GM18502 (cell line): Measurements from ENCODE around the gene RABL6.
"Not testable (repeated sequence)": the region's sequence is repeated elsewhere in the genome, so short reads cannot be mapped to it uniquely, and the experiment has no call there.

Source experiments
- ATAC-seq: cut with Tn5 transposase; IDR thresholded peaks from one replicate; pipeline ENCODE4 v1.9.1; 2021; ENCODE audit warnings: mild to moderate bottlenecking; ENCODE audit not compliant: unreplicated experiment, poor library complexity

The RABL6 gene

DNA sequence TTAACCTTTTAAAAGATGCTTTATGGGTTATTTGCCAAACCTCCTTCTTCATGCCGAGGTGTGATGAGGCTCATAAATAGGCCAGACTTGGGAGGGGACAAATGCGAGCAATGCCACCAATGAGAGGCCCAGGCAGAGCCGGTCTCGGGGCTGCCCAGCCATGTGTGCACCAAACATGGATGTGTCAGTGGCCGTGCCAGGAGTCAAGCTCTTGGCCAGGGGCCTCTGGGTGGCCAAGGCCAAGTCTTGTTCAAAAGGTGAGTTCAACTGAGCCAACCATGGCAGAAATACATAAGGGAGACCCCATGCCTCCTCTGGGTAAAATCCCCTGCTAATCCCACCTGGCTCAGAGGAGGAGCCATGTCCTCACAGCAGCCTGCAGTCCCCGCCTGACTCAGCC lies 32.6 kb upstream of the RABL6 start:
- no peak for ATAC-seq

DNA sequence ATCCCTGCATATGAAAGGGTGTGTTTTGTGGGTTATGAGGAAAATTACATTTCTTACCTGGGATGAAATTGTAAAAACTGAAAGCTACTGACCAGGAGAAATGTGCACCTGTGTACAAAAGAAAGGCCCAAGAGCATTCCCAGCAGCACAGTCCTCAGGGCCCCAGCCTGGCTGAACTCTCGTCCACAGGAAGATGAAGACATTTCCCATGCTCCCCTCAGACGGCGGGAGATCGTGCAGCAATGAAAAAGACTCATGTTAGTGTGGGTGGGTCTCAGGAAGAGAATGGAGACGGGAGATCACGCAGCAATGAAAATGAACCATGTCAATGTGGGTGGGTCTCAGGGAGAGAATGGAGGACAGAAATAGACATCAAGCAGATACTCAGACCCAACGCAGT lies 30.8 kb upstream of the RABL6 start:
- no peak for ATAC-seq

DNA sequence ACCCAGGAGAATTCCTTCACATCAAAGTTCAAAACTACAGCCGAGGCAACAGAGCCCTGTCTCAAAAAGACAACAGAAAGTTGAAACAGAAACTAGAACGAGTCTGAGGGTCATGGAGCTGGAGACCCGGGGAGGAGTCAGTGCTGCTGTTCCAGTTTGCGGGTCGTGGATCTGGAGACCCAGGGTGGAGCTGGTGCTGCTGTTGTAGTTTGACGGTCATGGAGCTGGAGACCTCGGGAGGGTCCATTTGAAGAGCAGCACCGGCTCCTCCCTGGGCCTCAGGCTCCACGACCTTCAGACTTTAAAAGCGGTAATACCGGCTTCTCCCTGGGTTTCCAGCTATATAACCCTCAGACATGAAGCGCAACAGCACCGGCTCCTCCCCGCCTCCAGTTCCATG lies 30.4 kb upstream of the RABL6 start:
- ATAC-seq: no peak

DNA sequence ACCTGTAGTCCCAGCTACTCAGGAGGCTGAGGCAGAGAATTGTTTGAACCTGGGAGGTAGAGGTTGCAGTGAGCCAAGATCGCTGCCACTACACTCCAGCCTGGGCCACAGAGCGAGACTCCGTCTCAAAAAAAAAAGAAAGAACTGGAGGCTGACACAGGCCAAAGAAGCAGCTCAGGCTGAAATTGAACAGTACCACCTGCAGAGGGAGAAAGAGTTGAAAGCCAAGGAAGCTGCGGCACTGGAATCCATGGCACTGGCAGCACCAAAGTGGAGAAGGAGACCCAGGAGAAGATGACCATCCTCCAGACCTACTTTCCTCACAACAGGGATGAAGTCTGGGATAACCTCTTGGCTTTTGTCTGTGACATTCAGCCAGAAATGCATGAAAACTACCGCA lies 27.9 kb upstream of the RABL6 start:
- ATAC-seq: no peak

DNA sequence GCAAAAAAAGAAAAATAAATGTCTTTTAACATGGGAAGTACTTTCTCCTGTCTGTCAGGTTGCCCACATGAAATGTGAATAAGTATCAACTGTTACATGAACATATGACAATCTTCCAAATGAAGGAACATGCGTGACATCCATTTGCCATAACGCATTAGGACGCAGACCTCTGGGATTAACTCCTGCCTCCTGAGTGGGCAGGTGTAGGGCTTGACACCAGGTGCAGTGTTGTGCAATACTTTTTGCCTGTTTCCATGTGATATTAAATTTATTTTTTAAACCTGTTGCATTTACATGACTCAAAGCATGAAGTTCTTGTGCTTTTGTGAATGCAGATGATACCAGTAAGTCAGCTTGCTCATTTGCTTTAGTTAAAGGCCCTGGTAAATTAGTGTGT lies 25.3 kb upstream of the RABL6 start:
- ATAC-seq: no peak

DNA sequence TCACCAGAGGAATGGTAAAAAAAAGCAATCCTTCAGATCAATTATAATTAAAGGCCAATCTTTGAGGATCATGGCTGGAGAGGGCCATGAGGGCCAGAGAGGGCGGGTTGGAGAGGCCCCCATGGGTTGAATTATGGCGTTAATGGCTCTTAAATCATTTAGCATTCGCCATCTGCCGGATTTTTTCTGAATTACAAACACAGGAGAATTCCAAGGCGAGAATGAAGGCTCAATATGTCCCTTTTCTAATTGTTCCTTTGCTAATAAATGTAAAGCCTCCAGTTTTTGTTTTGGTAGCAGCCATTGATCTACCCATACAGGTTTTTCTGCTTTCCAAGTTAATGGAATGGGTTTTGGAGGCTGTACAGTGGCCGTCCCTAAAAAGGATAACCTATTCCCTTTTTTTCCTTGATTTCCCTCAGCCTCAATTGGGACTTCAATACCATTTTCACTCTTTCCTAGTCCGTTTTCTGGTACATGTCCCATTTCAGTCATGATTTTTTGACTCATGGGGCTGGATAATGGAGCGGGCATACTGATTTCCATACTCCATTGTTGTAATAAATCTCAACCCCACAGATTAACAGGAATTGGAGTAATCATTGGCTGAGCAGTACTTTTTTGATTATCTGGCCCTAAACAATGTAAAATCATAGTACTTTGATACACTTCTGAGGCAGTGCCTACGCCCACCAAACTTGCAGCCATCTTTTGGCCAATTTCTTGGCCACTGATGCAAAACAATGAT lies 23.3 kb upstream of the RABL6 start:
- ATAC-seq: no peak

DNA sequence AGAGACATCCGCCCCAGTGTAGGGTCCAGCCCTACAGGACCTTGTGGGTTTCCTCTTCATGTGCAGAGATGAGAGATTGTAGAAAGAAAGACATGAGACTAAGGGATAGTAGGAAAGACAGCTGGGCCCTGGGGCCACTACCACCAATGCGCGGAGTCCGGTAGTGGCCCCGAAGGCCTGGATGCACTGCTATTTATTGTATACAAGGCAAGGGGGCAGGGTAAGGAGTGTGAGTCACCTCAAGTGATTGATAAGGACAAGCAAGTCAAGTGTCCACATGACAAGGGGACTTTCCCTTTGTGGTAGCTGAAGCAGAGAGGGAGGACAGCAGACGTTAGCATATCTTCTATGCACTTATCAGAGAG lies 22.8 kb upstream of the RABL6 start:
- ATAC-seq: no peak

DNA sequence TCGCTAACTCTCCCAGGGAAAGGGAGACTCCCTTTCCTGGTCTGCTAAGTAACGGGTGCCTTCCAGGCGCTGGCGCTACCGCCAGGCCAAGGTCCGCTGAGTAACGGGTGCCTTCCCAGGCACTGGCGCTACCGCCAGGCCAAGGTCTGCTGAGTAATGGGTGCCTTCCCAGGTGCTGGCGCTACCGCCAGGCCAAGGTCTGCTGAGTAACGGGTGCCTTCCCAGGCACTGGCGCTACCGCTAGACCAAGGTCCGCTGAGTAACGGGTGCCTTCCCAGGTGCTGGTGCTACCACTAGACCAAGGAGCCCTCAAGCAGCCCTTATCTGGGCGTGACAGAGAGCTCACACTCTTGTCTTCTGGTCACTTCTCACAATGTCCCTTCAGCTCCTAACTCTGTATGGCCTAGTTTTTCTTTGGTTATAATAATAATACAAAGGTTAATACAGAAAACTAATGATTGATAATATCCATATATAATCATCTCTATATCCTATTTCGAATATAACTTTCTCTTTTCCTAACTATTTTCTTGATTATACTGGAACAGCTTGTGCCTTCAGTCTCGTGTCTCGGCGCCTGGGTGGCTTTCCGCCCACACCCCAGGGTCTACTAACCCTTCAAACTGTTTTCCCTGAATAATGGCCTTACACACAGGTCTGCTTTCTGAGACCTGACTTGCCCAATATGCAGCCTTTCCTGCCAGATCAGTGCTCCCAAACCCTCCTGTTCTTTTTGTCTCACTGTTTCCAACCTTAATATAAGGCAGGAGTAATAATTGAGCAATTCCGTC lies 22.0 kb upstream of the RABL6 start:
- not testable (repeated sequence) for ATAC-seq

DNA sequence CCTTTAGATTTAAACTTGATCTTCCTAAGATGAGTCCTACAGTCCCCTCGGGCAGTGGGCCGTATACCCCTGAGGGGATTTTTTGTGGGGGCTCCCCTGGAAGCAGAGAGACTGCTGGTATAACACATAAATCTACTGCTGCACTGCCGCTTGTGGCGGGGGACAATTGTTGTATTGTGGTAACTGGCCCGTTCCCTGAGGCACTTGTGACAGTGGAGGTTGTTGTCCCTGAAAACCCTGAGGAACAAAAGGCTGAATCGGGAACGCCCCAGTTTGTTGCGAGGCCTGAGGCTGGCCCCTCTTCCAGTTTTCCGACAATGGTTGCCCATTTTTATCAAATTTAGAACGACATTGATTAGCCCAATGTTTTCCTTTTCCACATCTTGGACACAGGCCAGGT lies 21.3 kb upstream of the RABL6 start:
- ATAC-seq: no peak

DNA sequence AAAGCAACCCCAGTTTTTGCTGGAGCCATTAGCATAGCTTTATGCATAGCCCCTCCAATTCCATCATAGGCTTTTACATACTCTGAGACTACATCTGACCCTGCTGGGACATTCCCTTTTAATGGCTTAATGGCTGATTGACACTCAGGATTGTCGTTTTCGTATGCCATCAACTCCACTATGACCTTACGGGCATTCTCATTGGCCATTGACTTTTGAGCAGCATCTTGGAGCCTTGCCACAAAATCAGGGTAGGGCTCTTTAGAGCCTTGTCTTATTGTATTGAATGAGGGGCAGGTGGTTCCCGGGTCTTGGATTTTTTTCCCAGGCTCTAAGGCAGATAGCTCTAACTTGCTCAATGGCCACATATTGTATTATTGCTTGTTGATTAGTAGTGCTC lies 20.8 kb upstream of the RABL6 start:
- not testable (repeated sequence) for ATAC-seq

DNA sequence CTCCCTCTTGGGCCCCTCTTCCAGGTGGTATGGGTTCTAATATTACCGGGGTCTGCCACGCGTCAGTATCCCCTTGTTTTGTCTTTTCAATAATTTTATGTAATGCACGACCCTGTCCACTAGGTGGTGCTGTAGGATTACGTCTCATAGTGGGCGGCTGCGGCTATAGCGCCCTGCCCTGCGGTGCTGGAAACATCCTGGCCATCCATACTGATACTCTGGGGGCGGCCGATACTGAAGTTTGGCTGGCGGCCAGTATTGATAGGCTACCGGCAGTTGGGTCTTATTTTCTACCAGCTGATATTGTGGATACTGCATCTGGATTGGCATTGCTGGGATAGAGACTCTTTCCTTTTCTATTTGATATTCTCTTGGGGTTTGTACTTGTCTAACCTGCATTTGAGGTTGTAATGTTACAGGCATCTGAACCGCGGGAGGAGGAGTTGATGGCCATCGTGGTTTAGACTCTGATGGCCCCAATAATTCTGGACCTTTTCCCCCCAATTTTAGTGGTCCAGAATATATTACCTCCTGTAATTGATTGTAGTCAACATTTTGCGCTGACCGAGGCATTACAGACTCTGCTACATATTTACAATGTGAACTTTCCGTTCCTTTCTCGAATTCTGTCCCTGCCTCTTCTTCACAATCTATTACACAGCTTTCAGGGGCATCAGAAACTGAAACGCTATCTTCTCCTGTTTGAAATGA lies 19.9 kb upstream of the RABL6 start:
- no peak for ATAC-seq

DNA sequence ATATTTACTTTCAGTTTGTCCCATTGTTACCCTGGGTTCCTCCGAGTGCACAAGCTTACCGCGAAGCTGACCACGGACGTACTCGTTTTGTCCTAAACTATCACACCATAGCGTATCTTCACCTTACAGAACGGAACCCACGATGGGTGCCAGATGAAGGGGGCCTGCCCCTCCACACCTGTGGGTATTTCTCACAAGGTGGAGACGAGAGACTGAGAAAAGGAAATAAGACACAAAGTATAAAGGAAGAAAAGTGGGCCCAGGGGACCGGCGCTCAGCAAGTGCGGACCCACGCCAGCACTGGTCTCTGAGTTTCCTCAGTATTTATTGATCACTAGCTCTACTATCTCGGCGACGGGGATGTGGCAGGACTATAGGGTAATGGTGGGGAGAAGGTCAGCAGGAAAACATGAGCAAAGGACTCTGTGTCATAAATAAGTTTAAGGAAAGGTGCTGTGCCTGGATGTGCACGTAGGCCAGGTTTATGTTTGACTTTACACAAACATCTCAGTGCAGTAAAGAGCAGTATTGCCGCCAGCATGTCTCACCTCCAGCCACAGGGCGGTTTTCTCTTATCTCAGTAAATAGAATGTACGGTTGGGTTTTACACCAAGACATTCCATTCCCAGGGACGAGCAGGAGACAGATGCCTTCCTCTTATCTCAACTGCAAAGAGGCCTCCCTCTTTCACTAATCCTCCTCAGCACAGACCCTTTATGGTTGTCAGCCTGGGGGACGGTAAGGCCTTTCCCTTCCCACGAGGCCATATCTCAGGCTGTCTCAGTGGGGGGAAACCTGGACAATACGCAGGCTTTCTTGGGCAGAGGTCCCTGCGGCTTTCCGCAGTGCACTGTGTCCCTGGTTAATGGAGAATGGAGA lies 18.9 kb upstream of the RABL6 start:
- not testable (repeated sequence) for ATAC-seq

DNA sequence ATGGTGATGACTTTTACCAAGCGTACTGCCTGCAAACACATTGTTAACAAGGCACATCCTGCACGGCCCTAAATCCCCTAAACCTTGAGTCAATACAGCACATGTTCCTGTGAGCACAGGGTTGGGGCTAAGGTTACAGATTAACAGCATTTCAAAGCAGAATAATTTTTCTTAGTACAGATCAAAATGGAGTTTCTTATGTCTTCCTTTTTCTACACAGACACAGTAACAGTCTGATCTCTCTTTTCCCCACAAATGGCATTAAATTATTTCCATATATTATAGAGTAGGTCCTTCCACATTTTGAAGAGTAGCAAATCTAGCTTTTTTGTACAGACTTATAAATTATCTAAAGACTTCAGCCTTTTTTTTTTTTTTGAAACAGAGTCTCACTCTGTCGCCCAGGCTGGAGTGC lies 18.2 kb upstream of the RABL6 start:
- no peak for ATAC-seq

DNA sequence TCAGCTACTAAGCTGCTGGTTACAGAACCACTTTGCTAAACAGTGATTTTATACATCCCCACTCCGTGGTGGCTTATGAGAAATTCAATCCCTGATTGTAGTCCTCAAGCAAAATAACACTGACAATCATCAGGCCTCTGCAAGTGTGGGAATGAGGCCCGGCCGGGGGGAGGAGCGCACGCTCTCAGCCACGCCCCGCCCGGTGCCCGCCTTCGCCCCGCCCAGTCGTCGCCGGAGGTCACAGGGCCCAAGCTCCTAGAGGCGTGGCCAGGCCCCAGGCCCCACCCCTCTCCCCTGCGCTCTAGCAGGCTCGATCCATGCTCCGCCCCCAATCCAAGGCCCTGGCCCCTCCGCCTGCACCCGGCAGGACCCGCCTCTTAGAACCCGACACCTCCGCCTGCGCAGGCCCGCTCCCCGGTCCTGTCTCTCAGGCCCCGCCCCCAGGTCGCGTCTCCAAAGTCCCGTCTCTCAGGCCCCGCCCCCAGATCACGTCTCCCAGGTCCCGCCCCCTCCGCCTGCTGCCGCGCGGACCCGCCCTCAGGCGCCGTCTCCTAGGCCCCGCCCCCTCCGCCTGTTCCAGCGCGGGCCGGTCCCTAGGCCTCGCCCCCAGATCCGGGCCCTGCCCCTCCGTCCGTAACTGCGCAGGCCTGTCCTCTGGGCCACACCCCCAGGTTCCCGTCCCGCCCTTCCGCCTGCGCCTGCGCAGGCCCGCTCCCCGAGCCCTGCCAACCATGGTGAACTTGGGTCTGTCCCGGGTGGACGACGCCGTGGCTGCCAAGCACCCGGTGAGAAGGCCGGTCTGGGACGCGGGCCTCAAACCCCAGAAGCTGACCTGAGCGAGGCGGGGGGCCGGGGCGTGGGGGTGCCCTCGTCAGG lies 16.9 kb upstream of the RABL6 start, which contains the start of gene TMEM141:
TMEM141 (plus strand) TSS at position 705 of the 876 bp plus-strand sequence; CDS start at position 732, 27 bp downstream.
- peak; percentile 78 for ATAC-seq

DNA sequence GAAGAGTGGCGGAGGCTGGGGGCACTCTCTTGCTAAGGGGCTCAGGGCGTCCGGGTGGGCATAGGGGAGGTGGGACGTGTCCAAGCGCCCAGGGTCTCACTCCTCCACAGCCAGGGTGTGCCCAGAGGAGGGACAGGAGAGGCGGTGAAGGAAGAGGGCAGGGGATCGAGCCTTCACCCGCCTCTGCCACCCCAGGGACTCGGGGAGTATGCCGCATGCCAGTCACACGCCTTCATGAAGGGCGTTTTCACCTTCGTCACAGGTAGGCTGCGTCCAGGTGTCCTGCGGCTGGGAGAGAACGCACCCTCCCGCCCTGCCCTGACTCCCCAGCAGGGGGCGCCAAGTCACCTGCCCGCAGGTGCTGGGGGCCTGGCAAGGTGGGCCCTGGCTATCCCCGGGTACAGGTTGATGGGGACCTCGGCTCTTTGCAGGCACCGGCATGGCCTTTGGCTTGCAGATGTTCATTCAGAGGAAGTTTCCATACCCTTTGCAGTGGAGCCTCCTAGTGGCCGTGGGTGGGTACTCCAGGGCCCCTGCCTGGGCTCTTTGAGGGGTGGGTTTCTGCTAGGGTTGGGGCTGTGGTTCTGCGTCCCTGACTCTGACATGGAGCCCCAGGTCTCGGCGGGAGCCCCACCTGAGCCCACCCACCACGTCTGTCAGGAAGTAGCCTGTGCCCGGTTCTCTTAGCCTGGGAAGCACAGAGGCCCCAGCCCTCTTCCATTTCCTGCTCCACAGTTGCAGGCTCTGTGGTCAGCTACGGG lies 16.1 kb upstream of the RABL6 start:
- peak; percentile 29 for ATAC-seq

DNA sequence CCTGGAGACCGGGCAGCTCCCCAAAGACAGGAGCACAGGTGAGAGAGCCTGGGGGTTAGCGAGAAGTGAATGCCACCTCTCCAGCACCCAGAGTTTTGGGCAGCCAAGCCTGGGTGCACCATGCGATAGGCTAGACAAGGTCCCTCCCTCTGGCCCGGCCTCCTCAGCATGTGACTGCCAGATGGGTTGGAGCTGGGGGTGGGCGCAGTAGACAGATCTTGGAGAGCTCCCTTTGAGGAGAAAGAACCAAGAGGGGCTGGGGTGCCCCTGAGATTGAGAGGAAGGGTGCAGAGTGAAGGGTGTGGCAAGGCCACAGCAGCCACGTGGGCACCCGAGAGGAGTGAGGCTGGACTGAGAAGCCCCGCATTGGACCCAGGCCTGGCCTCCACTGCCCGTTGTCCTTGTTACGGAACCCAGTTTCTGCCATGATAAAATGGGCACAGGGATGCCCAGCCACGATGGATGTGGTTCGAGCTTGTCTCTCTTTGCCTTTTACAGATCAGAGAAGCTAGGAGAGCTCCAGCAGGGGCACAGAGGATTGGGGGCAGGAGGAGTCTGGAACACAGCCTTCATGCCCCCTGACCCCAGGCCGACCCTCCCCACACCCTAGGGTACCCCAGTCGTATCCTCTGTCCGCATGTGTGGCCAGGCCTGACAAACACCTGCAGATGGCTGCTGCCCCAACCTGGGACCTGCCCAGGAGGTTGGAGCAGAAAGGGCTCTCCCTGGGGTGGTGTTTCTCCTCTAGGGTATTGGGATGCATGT lies 15.2 kb upstream of the RABL6 start:
- no peak for ATAC-seq

DNA sequence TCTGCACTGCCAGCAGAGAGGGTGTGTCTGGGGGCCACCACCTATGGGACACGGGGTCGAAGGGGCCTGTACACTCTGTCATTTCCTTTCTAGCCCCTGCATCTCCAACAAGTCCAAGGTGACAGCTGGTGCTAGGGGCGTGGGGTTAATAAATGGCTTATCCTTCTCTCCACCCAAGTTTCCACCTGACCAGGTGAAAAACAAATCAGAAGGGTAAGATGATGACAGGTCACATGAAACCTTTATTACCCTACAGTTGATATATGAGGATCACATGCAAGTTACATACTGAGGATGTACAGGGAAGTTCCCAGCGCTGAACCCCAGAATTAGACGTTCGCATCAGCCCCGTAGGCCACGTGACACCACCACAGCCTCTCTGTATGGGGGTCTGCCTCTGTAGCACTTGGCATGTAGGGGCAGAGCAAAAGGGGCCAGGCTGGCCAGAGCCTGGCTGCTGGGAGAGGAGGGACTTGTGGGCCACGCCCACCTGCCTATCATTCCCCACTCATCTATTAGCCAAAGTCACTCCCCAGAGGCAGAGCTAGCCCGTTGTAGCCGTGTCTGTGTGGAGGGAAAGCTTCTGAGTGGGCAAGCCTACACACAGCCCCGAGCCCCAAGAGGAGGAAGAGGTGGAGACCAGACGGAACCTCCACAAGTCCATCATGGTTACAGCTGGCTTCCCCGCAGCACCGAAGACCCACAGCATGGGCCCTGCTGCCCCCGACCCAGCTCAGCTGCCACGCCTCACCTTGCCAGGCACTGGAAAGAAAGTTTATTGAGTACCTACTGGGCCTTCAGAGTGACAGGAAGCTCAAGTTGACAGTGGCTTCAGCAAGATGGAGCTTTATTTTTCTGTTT lies 14.4 kb upstream of the RABL6 start:
- ATAC-seq: no peak
